Measurements from ENCODE around the gene TTC38.

Gene TTC38

GRCh38 chr22:46335201-46336118 is 67.7 kb downstream of the TTC38 start, which contains the start of gene TRMU:
Gene TRMU, plus strand, starts transcription at chr22:46335714. Its CDS starts 51 bp downstream, at chr22:46335765.
- DNase-seq = peak; percentile 85

- DNase-seq = peak; percentile 38
Measured at GRCh38 chr22:46336119-46337078, 68.6 kb downstream of the TTC38 start.

DNA sequence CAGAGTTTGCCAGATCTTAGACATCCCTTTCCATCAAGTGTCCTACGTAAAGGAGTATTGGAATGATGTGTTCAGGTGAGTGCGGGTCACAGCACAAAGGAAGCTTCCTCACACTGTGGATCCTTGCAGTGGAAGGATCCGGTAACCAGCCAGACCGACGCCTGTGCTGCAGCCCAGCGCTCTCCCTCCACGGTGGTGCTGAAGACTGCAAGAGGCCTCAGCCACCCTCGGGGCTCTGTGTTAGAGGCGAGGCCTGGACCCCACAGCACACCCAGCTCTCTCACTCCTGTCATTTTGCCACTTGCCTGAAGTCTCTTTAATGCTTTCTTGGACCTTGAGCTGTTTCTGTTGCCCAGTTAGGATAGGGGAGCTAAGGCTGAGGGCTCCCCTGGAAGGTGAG is 70.1 kb downstream of the TTC38 start:
- no peak for DNase-seq

- no peak for DNase-seq
Measured at GRCh38 chr22:46338636-46339035, 70.8 kb downstream of the TTC38 start.

DNA sequence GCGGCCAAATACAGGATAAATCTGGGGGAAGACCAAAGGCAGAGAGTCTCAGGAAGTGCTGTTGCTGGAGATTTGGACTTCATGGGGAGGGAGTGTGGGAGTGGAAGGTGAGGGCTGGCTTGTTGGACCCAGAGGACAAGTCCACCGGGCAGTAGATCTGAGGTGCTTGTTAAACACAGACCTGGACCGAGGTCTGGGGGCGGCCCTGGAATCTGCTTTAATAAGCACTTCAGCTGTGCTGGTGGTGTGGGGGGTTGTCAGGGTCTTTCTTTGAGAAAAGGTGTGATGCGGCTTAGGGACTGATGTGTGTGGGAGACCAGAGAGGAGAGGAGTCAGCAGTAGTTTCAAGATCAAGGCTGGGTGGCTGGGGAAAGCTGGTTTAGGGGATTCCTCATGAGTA is 72.1 kb downstream of the TTC38 start:
- DNase-seq = no peak

DNA sequence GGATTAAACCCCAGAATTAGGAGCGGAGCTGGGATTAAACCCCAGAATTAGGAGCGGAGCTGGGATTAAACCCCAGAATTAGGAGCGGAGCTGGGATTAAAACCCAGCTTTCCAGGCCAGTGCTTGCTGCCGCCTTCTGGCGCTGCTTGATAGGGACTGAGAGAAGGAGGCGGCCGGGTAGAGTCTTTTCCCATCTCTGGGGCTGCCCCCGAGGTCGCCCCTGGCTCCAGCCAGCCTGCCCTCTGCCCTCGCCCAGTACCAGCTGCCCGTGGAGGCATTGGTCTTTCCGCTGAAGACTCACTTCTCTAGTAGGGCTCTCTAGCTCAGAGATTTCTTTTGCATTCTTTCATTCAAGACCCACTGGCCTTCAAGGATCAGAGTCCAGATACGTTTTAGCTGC is 72.9 kb downstream of the TTC38 start:
- DNase-seq = no peak

All from stimulated activated CD8-positive, alpha-beta memory T cell treated with anti-CD3 and anti-CD28 coated beads, Interleukin-4, amount 100 ng/mL, for 48 hours (primary cell).